GM21528 (cell line): ENCODE measurements around the gene LYRM7.
"Not testable (repeated sequence)": the region's sequence is repeated elsewhere in the genome, so short reads cannot be mapped to it uniquely, and the experiment has no call there.

Experiments
- ATAC-seq: cut with Tn5 transposase; IDR thresholded peaks from one replicate; pipeline ENCODE4 v1.9.1; 2021; ENCODE audit warnings: mild to moderate bottlenecking, moderate library complexity; ENCODE audit not compliant: unreplicated experiment, low FRiP score

The LYRM7 gene

GRCh38 chr5:131254025-131254424, 83.3 kb downstream of the LYRM7 start:
- not testable (repeated sequence) for ATAC-seq

- no peak for ATAC-seq
Measured at GRCh38 chr5:131254741-131255140, 84.0 kb downstream of the LYRM7 start.
